HG02938 (cell line): ENCODE measurements around the gene PCLAF.
A peak's percentile ranks its signal among the peaks of the same experiment; 100 is the strongest.
"Not testable (repeated sequence)": the region's sequence is repeated elsewhere in the genome, so short reads cannot be mapped to it uniquely, and the experiment has no call there.

Source experiments
- ATAC-seq: cut with Tn5 transposase; IDR thresholded peaks from one replicate; pipeline ENCODE4 v1.9.1; 2021; ENCODE audit warnings: mild to moderate bottlenecking, moderate library complexity; ENCODE audit not compliant: unreplicated experiment

The PCLAF gene

DNA sequence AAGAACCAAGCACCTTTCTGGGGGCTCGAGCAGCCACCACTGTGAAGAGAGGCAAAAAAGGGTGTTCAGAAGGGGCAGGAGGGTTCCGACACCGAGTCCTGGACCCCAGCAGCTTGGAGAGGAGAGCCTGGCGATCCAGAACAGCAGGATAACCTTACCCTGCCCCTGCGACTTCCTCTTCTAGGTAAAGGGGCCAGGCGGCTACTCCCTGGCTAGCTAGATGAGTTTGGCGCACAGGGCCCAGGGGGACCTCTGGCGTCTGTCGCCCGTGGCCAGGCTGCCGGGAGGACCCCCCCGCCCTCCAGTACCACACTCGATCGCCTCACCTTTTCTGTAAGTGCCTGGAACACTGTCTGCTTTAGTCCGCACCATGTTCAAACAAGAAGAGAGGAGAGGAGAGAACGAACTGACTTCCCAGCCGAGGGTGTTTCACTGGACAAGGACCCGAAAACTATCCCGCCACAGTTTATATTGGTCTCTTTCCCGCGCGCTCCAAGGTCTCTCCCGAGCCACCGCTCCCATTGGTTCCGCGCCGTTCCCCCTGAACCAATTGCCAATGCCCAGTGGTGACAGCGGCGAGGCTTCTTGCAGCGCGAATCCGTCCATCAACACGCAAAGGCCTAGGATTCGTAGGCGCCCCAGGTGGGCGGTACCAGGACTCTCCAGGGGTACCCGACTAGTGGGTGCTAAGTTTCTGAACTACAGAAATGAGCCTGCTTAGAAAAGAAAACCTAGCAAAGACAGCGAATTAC, at the start of gene PCLAF:
PCLAF (minus strand) TSS at position 442 of the 752 bp plus-strand sequence; CDS start at position 372, 70 bp downstream.
- ATAC-seq: peak; percentile 95

DNA sequence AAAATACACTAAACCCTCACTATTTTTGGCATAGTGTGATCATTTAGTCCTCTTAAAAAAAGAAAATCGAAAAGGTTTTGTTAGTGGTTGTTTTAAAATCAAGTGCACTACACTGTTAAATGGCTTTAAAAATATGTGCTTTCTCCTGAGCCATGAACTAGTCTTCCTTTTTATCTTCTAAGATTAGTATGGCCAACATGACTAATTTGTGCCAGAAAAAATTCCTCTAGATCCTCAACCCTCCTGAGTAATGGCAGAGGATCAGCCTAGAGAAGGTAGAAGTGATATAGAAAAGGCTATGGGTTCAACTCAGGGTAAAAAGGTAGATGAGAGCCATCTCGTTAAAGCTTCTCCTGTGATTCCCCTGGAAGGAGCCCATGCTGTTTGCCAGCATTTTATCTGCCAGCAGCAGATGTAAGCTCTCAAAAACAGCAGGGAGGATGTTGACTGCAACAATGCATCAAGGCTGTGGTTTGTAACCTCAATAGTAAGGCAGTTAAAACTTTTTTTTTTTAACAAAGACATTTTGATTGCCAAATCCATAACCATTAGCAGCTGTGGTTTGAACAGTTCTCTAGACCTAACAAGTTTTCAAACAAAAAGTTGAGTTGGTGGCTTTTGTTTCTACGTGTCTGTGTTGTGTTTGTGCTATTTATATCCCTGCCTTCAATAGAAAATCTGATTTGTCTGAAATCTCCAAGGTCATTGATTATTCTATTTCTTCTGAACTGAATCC, 48.9 kb upstream of the PCLAF start:
- ATAC-seq: no peak

DNA sequence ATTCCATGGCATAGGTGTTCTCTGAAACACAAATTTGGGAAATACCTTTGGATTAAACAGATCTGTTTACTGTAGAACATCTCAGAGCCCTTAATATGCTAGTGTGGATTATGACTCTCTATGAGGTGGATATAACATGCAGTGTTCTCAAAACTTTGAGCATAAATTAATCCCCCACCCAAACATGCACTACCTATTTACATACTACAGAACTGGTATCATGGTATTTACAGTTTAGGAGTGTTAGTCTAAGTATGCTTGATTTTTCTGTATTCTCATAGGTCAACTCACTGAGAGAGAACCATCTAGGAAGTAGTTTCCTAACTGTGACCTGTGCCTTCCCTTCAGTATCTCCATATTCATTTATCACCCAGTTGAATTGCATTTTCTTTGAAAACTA, 48.2 kb upstream of the PCLAF start:
- ATAC-seq: no peak

DNA sequence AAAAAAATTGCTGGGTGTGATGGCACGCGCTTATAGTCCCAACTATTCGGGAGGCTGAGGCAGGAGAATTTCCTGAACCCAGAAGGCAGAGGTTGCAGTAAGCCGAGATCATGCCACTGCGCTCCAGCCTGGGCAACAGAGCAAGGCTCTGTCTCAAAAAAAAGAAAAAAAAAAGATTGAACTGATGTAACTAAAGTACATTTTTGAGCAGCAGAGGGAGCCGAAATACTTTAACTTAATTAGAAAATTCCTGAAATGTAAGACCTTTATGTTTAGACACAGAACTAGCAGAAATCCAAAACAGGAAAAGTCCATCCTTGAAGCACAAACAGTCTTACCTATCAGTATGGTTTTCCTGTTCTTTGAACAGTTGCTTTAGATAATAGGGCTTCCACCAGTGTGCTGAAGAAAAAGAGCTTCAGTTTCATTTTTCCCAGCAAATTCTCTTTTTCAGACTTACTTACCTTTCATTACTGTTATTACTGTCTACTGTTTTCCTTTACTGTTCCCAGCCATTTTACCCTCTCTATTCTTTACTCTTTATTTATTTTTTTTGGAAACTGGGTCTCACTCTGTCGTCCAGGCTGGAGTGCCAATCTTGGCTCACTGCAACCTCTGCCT, 45.7 kb upstream of the PCLAF start:
- ATAC-seq: no peak

DNA sequence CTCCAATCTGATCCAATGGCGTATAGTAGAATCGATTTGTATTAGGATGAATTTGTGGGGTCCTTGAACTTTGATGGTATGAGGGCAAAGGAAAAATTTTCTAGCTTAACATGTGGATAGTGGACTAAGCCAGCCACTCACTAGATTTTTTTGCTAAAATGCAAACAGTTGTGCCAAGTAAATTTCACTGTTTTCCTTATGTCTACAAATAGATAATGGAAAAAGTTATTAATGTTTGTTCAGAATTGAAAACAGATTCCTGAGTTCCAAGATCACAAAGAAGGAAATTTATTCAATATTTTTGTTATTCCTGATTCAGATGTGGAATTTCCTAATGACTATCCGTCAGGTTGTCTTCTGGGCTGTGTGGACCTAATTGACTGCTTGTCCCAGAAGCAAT, 44.0 kb upstream of the PCLAF start:
- ATAC-seq: no peak

GRCh38 chr15:64423970-64424369, 42.7 kb upstream of the PCLAF start:
- no peak for ATAC-seq

GRCh38 chr15:64422697-64423096, 41.5 kb upstream of the PCLAF start:
- ATAC-seq: no peak

DNA sequence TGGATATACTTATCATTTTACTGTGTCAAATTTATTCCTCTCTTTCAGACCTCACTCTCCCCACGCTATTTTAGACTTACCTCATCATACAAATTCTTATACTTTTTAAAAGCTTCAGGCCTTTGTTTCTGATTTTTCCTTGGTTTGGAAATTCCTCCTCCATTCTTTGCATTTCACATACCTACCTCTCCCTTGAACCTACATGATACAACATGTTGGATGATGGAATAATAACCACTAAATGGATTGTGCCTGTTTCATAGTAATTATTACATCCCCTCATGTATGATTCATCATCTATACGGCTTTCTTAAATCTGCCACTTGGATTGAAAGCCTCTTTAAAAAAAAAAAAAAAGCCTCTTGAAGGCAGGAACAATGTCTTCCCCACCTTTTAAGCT, 31.0 kb upstream of the PCLAF start:
- ATAC-seq: no peak

- ATAC-seq: no peak
Measured at GRCh38 chr15:64400583-64400982, 19.3 kb upstream of the PCLAF start.

DNA sequence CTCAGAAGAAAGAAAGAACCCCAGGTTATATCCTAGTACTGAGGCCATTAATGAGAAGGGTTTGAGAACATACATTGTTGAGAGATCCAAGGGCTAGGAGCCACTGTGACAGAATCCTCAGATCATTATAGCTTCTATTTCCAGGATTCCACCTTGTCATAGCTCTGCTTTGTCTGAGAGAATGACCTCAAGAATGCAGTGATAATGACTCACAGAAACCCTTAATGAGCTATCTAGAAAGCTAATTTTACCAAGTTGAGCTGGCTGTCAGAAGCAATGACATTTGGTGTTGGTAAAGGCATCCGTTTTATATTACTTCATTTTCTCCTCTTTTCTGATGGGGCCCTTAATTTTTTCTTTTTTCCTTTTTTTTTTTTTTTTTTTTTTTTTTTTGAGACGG, 17.3 kb upstream of the PCLAF start:
- no peak for ATAC-seq

DNA sequence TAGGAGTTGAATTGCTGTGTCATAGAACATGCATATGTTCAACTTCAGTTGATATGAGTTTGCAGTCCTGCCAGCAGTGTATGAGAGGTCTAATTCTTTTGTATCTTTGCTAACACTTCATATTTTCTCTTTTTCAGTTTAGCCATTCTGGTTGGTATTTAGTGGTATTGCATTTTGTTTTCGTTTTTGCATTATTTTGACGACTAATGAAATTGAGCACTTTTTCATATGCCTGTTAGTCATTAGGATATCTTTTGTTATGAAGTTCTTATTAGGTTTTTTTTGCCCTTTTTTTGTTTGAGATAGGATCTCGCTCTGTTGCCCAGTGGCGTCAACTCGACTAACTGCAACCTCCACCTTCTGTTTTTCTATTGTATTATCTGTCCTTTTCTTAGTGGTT, 15.5 kb upstream of the PCLAF start:
- no peak for ATAC-seq

DNA sequence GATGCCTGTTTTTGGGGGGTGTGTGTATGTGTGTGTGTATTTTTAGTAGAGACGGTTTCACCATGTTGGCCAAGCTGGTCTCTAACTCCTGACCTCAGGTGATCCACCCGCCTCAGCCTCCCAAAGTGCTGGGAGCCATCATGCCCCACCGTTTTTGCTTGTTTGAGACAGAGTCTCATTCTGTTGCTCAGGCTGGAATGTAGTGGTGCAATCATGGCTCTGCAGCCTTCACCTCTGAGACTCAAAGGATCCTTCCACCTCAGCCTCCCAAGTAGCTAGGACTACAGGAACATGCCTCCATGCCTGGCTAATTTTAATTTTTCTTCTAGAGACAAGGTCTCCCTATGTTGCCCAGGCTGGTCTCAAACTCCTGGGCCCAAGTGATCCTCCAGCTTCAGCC, 11.2 kb upstream of the PCLAF start:
- not testable (repeated sequence) for ATAC-seq

GRCh38 chr15:64389036-64389435, 7.8 kb upstream of the PCLAF start:
- ATAC-seq: no peak

DNA sequence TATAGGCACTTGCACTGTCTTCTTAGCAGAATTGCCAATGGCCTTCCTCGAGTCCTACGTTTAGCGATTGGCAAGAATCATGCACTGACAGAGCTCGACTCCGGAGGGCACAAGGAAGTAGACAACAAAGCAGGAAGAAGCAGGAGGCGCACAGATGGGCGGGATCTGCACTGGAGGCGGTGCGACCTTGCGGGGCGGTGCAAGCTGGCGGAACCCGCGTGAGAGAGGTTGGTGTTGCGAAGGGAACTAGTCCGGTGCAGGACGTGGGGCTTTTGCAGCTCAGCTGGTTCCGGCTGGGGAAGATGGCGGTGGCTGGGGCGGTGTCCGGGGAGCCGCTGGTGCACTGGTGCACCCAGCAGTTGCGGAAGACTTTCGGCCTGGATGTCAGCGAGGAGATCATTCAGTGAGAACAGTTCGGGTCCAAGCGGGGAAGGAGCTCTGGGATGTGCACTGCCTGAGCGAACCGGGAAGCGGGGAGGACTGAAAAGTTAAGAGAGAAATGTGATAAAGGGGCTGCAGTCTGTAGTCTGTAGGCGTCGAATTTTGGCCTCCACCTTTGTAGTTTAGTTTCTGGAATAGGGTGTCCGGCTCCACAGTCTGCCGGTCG, 6.4 kb upstream of the PCLAF start, which contains the start of gene TRIP4:
TRIP4 (plus strand) TSS at position 275 of the 607 bp plus-strand sequence; CDS start at position 303, 28 bp downstream.
- ATAC-seq: peak; percentile 95

DNA sequence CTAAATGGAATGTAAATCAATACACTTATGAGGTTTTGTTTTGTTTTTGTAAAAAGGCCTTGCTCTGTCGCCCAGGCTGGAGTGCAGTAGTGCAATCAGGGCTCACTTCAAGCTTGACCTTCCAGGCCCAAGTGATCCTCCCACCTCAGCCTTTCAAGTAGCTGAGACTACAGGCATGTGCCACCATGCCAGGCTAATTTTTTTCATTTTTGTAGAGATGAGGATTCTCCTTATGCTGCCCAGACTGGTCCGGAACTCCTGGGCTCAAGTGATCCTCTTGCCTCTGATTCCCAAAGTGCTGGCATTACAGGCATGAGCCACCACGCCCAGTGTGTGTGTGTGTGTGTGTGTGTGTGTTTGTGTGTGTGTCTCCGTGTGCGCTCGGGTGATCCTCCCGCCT, 5.0 kb upstream of the PCLAF start:
- no peak for ATAC-seq

DNA sequence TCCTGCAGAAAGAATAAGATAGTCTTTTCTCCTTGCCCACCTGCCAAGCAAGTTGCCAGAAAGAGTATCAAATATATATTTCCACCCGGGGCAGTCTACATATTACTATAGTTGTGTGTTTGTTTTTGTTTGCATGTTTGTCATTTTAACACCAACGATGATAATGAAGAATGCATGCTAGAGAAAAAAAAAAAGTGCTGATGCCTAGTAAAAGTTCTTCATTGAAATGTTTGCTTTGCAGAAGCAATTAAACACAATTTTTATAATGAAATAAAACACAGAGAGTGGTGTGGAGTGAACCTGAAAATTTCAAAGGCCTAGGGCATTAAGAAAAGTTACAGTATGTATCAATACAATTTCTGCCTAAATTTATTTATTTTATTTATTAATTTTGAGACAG, 2.5 kb upstream of the PCLAF start:
- no peak for ATAC-seq

- ATAC-seq: not testable (repeated sequence)
Measured at GRCh38 chr15:64380130-64380870, 941 bp downstream of the PCLAF start.

GRCh38 chr15:64379216-64379960, 1.9 kb downstream of the PCLAF start:
- ATAC-seq: no peak

- no peak for ATAC-seq
Measured at GRCh38 chr15:64373360-64373759, 7.9 kb downstream of the PCLAF start.

GRCh38 chr15:64371383-64371782, 9.9 kb downstream of the PCLAF start:
- ATAC-seq: not testable (repeated sequence)
